ENCODE results near the gene CASP8AP2.
A peak's percentile ranks its signal among the peaks of the same experiment; 100 is the strongest.
"Not testable (repeated sequence)": the region's sequence is repeated elsewhere in the genome, so short reads cannot be mapped to it uniquely, and the experiment has no call there.

Gene CASP8AP2

DNA sequence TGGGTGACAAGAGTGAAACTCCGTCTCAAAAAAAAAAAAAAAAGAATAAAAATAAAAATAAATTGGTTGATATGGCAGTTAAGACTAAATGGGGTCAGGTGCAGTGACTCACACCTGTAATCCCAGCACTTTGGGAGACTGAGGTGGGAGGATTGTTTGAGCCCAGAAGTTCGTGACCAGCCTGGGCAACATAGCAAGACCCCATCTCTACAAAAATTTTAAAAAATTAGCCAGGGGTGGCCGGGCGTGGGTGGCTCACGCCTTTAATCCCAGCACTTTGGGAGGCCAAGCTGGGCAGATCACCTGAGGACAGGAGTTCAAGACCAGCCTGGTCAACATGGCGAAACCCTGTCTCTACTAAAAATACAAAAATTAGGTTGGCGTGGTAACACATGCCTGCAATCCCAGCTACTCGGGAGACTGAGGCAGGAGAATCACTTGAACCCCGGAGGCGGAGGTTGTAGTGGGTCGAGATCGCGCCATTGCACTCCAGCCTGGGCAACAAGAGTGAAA is 1.1 kb upstream of the CASP8AP2 start:
- not testable (repeated sequence) for ATAC-seq

DNA sequence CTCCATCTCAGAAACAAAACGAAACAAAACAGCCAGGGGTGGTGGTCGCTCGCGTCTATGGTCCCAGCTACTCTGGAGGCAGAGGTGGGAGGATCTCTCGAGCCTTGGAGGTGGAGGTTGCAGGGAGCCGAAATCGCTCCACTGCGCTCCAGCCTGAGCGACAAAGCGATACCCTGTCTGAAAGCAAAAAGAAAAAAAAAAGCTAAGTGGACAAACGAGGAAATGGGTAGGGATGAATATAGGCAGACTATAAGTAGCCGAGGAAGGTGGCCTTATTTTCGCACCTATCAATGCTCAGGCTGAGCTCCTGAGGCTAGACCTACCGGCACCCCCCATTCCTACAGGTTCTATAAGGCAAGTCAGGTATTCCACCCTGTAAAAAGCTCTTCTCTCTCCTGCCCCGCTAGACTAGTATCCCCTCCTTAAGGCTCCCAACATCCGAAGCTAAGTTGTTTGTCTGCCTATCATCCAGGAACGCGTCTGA is 650 bp upstream of the CASP8AP2 start:
- ATAC-seq = peak; percentile 57
- TF ChIP-seq, protein P1, sequence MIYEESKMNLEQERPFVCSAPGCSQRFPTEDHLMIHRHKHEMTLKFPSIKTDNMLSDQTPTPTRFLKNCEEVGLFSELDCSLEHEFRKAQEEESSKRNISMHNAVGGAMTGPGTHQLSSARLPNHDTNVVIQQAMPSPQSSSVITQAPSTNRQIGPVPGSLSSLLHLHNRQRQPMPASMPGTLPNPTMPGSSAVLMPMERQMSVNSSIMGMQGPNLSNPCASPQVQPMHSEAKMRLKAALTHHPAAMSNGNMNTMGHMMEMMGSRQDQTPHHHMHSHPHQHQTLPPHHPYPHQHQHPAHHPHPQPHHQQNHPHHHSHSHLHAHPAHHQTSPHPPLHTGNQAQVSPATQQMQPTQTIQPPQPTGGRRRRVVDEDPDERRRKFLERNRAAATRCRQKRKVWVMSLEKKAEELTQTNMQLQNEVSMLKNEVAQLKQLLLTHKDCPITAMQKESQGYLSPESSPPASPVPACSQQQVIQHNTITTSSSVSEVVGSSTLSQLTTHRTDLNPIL (CRISPR knock-in tag; IDR thresholded peaks at IDR 0.05; ENCODE audit: low read depth) = no peak

DNA sequence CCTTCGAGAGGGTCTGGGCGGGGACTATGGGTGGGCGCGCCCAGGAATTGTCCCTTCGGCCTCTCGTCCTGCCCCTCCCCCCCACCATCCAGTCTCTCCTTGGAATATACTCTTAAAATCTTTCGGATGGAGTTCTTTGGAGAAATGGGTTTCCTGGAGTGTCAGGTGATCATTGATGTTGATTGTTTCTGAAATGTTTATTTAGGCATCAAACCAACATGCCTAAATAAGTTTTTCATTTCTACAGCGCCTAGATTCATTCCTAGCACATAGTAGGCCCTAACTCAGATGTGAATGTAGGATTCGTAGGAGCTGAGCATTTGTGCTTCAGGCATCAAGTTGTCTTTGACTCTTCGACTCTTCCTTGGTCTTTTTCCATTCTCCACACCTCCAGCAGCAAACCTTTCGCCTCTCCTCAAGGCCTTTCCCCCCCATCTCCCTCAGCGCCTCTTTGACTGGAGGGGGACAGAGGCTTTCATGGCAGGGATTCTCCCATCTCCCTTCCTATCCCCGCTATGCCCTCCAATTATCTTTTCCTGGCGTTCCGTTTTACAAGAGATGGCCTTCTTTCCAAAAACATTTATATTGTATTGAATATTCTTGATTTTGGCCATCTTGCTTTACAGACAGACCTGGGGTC is 610 bp downstream of the CASP8AP2 start:
- no peak for ATAC-seq
- TF ChIP-seq PATZ1 (CRISPR knock-in tag; IDR thresholded peaks at IDR 0.05; ENCODE audit: borderline replicate concordance) (no peak), OSR1 (CRISPR knock-in tag; IDR thresholded peaks at IDR 0.05) (no peak)

- no peak for ATAC-seq
- TF ChIP-seq CSRNP3 (CRISPR knock-in tag; IDR thresholded peaks at IDR 0.05) = no peak
Measured at GRCh38 chr6:89834884-89835792, 5.5 kb downstream of the CASP8AP2 start.

- ATAC-seq = no peak
- TF ChIP-seq PATZ1 (CRISPR knock-in tag; IDR thresholded peaks at IDR 0.05; ENCODE audit: borderline replicate concordance) = no peak
- TF ChIP-seq, protein P2, sequence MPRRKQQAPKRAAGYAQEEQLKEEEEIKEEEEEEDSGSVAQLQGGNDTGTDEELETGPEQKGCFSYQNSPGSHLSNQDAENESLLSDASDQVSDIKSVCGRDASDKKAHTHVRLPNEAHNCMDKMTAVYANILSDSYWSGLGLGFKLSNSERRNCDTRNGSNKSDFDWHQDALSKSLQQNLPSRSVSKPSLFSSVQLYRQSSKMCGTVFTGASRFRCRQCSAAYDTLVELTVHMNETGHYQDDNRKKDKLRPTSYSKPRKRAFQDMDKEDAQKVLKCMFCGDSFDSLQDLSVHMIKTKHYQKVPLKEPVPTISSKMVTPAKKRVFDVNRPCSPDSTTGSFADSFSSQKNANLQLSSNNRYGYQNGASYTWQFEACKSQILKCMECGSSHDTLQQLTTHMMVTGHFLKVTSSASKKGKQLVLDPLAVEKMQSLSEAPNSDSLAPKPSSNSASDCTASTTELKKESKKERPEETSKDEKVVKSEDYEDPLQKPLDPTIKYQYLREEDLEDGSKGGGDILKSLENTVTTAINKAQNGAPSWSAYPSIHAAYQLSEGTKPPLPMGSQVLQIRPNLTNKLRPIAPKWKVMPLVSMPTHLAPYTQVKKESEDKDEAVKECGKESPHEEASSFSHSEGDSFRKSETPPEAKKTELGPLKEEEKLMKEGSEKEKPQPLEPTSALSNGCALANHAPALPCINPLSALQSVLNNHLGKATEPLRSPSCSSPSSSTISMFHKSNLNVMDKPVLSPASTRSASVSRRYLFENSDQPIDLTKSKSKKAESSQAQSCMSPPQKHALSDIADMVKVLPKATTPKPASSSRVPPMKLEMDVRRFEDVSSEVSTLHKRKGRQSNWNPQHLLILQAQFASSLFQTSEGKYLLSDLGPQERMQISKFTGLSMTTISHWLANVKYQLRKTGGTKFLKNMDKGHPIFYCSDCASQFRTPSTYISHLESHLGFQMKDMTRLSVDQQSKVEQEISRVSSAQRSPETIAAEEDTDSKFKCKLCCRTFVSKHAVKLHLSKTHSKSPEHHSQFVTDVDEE (CRISPR knock-in tag; IDR thresholded peaks at IDR 0.05) = no peak
- no peak for TF ChIP-seq CSDC2 (CRISPR knock-in tag; IDR thresholded peaks at IDR 0.05)
Measured at GRCh38 chr6:89836639-89837222, 7.1 kb downstream of the CASP8AP2 start.

GRCh38 chr6:89840538-89840937 is 10.9 kb downstream of the CASP8AP2 start:
- peak; percentile 70 for ATAC-seq
- TF ChIP-seq ZFP3 (CRISPR knock-in tag; IDR thresholded peaks at IDR 0.05) (no peak), ISL1 (CRISPR knock-in tag; IDR thresholded peaks at IDR 0.05) (no peak), PPARA (CRISPR knock-in tag; IDR thresholded peaks at IDR 0.05; ENCODE audit: borderline replicate concordance) (no peak), PATZ1 (CRISPR knock-in tag; IDR thresholded peaks at IDR 0.05; ENCODE audit: borderline replicate concordance) (no peak)

Measured in SK-N-SH treated with all-trans-retinoic acid at 6 μM for 48 hours (cell line).